H9 (cell line): Measurements from ENCODE around the gene OR56B4. TPM values are rescaled to one million over a fixed set of nuclear protein-coding genes. Genes with fewer than 3 reads are reported as not detected.
"Not testable (repeated sequence)": the region's sequence is repeated elsewhere in the genome, so short reads cannot be mapped to it uniquely, and the experiment has no call there.

Source experiments
- DNase-seq: peaks from one replicate; pipeline ENCODE4 v3.0.0-alpha.2; 2017
- H2AFZ ChIP-seq: one replicate; pipeline ENCODE4 v1.6.1; 2013; ENCODE audit warnings: mild to moderate bottlenecking, low read length, control low read depth, moderate library complexity
- H2AK5ac ChIP-seq: 2 replicates; pipeline ENCODE4 v1.6.1; 2013; ENCODE audit warnings: low read length, control low read depth, mixed read lengths; ENCODE audit not compliant: insufficient read length
- H2BK120ac ChIP-seq: one replicate; pipeline ENCODE4 v1.6.1; 2013; ENCODE audit warnings: low read depth, mild to moderate bottlenecking, low read length, control low read depth, inconsistent platforms; ENCODE audit not compliant: poor library complexity, severe bottlenecking
- H2BK12ac ChIP-seq: 2 replicates; pipeline ENCODE4 v1.6.1; 2013; ENCODE audit warnings: low read length, control low read depth, mixed read lengths, low read depth; ENCODE audit not compliant: insufficient read length
- H2BK15ac ChIP-seq: 2 replicates; pipeline ENCODE4 v1.6.1; 2013; ENCODE audit warnings: low read depth, low read length, control low read depth
- H2BK20ac ChIP-seq: one replicate; pipeline ENCODE4 v1.6.1; 2013; ENCODE audit warnings: low read depth, mild to moderate bottlenecking, low read length, control low read depth, inconsistent platforms; ENCODE audit not compliant: poor library complexity, severe bottlenecking
- H2BK5ac ChIP-seq: 2 replicates; pipeline ENCODE4 v1.6.1; 2013; ENCODE audit warnings: low read length, control low read depth, mixed read lengths; ENCODE audit not compliant: insufficient read length
- H3K14ac ChIP-seq: 2 replicates; pipeline ENCODE4 v1.6.1; 2013; ENCODE audit warnings: low read length, control low read depth; ENCODE audit not compliant: insufficient read depth
- H3K18ac ChIP-seq: 2 replicates; pipeline ENCODE4 v1.6.1; 2013; ENCODE audit warnings: low read depth, mild to moderate bottlenecking, mixed read lengths, low read length, control low read depth; ENCODE audit not compliant: insufficient read length
- H3K23ac ChIP-seq: 2 replicates; pipeline ENCODE4 v1.6.1; 2013; ENCODE audit warnings: low read length, control low read depth, mixed read lengths, low read depth; ENCODE audit not compliant: insufficient read length
- H3K23me2 ChIP-seq: 2 replicates; pipeline ENCODE4 v1.6.1; 2013; ENCODE audit warnings: low read depth, mild to moderate bottlenecking, mixed read lengths, low read length, control low read depth; ENCODE audit not compliant: insufficient read length, poor library complexity, severe bottlenecking
- H3K27ac ChIP-seq: 2 replicates; pipeline ENCODE4 v1.5.1; 2013; ENCODE audit warnings: low read length, control low read depth, mixed read lengths, low read depth; ENCODE audit not compliant: insufficient read length
- H3K27me3 ChIP-seq: 2 replicates; pipeline ENCODE4 v1.6.1; 2013; ENCODE audit warnings: low read length, control low read depth, inconsistent platforms; ENCODE audit not compliant: insufficient read depth
- H3K4ac ChIP-seq: 2 replicates; pipeline ENCODE4 v1.6.1; 2013; ENCODE audit warnings: low read depth, mild to moderate bottlenecking, control low read depth, inconsistent platforms, low read length, moderate library complexity
- H3K4me1 ChIP-seq: 2 replicates; pipeline ENCODE4 v1.6.1; 2013; ENCODE audit warnings: low read length, control low read depth, inconsistent platforms; ENCODE audit not compliant: insufficient read depth
- H3K4me2 ChIP-seq: 2 replicates; pipeline ENCODE4 v1.6.1; 2013; ENCODE audit warnings: low read length, control low read depth, mixed read lengths; ENCODE audit not compliant: insufficient read length, insufficient read depth
- H3K56ac ChIP-seq: 2 replicates; pipeline ENCODE4 v1.6.1; 2013; ENCODE audit warnings: low read depth, mild to moderate bottlenecking, mixed read lengths, low read length, control low read depth; ENCODE audit not compliant: insufficient read length
- H3K79me1 ChIP-seq: 2 replicates; pipeline ENCODE4 v1.6.1; 2013; ENCODE audit warnings: low read depth, mild to moderate bottlenecking, moderate library complexity, low read length, control low read depth, inconsistent platforms; ENCODE audit not compliant: insufficient read depth, poor library complexity, severe bottlenecking
- H3K79me2 ChIP-seq: 2 replicates; pipeline ENCODE4 v1.6.1; 2013; ENCODE audit warnings: low read length, control low read depth, inconsistent platforms; ENCODE audit not compliant: insufficient read depth
- H3K9ac ChIP-seq: 2 replicates; pipeline ENCODE4 v1.6.1; 2013; ENCODE audit warnings: low read length, control low read depth, mixed read lengths; ENCODE audit not compliant: insufficient read length; ENCODE audit errors: extremely low read depth
- H3K9me3 ChIP-seq: one replicate; pipeline ENCODE4 v1.6.1; 2013; ENCODE audit warnings: low read depth, low read length, inconsistent platforms; ENCODE audit not compliant: control insufficient read depth
- H3T11ph ChIP-seq: one replicate; pipeline ENCODE4 v1.6.1; 2013; ENCODE audit warnings: mild to moderate bottlenecking, low read length, control low read depth, inconsistent platforms
- H4K20me1 ChIP-seq: one replicate; pipeline ENCODE4 v1.6.1; 2013; ENCODE audit not compliant: control insufficient read depth, insufficient read length, insufficient read depth
- H4K5ac ChIP-seq: 2 replicates; pipeline ENCODE4 v1.6.1; 2013; ENCODE audit warnings: low read depth, mild to moderate bottlenecking, mixed read lengths, low read length, control low read depth; ENCODE audit not compliant: insufficient read length
- H4K8ac ChIP-seq: replicated peaks from 2 replicates; pipeline ENCODE4 v1.6.1; 2013; ENCODE audit warnings: low read length, control low read depth, mixed read lengths, low read depth; ENCODE audit not compliant: insufficient read length
- H4K91ac ChIP-seq: 2 replicates; pipeline ENCODE4 v1.6.1; 2013; ENCODE audit warnings: low read depth, mild to moderate bottlenecking, moderate library complexity, mixed read lengths, low read length, control low read depth; ENCODE audit not compliant: insufficient read length
- H3K27ac Mint-ChIP-seq, 3 experiments: 2 replicates in 2 of 3; 3 replicates in 1 of 3; pipeline ENCODE4 v1.8.0; 2020 to 2021; ENCODE audit warnings: mixed read lengths in 3 of 3, mild to moderate bottlenecking in 1 of 3, moderate library complexity in 1 of 3
- H3K27me3 Mint-ChIP-seq: 2 replicates; pipeline ENCODE4 v1.8.0; 2021; ENCODE audit warnings: low read depth, mild to moderate bottlenecking, moderate library complexity, mixed read lengths
- H3K36me3 Mint-ChIP-seq, 3 experiments: 2 replicates in 2 of 3; 3 replicates in 1 of 3; pipeline ENCODE4 v1.8.0; 2020 to 2021; ENCODE audit warnings: low read depth in 3 of 3, mixed read lengths in 3 of 3; ENCODE audit not compliant: insufficient read depth in 1 of 3
- H3K4me1 Mint-ChIP-seq, 2 experiments: 2 replicates each; pipeline ENCODE4 v1.8.0; 2020; ENCODE audit warnings: mixed read lengths in 2 of 2
- H3K4me3 Mint-ChIP-seq, 2 experiments: 2 replicates in 1 of 2; 3 replicates in 1 of 2; pipeline ENCODE4 v1.8.0; 2020 to 2021; ENCODE audit warnings: mild to moderate bottlenecking in 2 of 2, mixed read lengths in 2 of 2, moderate library complexity in 1 of 2
- H3K9me3 Mint-ChIP-seq, 2 experiments: 2 replicates in 1 of 2; 3 replicates in 1 of 2; pipeline ENCODE4 v1.8.0; 2020; ENCODE audit warnings: mild to moderate bottlenecking in 2 of 2, mixed read lengths in 2 of 2, moderate library complexity in 1 of 2
- WGBS: extraction: QIAGEN DNeasy Blood & Tissue Kit; methylation state at CpG from one replicate; pipeline ENCODE4 v1.1.7; 2013; ENCODE audit warnings: missing lambda C conversion rate, low lambda C conversion rate, mixed read lengths; ENCODE audit not compliant: insufficient read length; ENCODE audit errors: extremely low coverage; 5-methylcytosine and 5-hydroxymethylcytosine counted together
- total RNA-seq: library from RNA; stranded (reverse); gene quantifications from 2 replicates; pipeline ENCODE4 v1.2.1, GENCODE V29; 2021
- TF ChIP-seq, protein P1 (sequence below): fragments of 200-600 bp; sonication (generic); conservative IDR thresholded peaks from 3 replicates; pipeline ENCODE4 v1.8.0; 2021; ENCODE audit warnings: antibody characterized with exemption, mild to moderate bottlenecking

Gene OR56B4
- total RNA-seq, 1 experiment from 2014 or later: not detected

- Histone ChIP-seq H3K23ac (no peak overlapping the region), H3K79me1 (no peaks in the 10 kb centered on the region), H2AFZ (no peak overlapping the region), H3K23me2 (no peaks in the 10 kb centered on the region), H4K20me1 (no peaks in the 10 kb centered on the region), H3K4me1 (no peaks in the 10 kb centered on the region), H4K91ac (no peak overlapping the region), H3K9ac (no peak overlapping the region), H3K4me2 (peak overlapping the region; percentile 56), H2AK5ac (no peak overlapping the region), H3K79me2 (no peaks in the 10 kb centered on the region), H3K9me3 (no peaks in the 10 kb centered on the region), H4K5ac (no peak overlapping the region), H3K4ac (no peak overlapping the region), H3T11ph (no peak overlapping the region), H2BK15ac (no peak overlapping the region), H4K8ac (no peak overlapping the region), H3K27me3 (no peaks in the 10 kb centered on the region), H2BK5ac (no peak overlapping the region), H2BK120ac (no peak overlapping the region), H3K18ac (no peak overlapping the region), H2BK12ac (no peak overlapping the region), H3K27ac (no peak overlapping the region), H3K14ac (no peak overlapping the region), H3K56ac (no peak overlapping the region), H2BK20ac (no peak overlapping the region)
- TF ChIP-seq, protein P1, sequence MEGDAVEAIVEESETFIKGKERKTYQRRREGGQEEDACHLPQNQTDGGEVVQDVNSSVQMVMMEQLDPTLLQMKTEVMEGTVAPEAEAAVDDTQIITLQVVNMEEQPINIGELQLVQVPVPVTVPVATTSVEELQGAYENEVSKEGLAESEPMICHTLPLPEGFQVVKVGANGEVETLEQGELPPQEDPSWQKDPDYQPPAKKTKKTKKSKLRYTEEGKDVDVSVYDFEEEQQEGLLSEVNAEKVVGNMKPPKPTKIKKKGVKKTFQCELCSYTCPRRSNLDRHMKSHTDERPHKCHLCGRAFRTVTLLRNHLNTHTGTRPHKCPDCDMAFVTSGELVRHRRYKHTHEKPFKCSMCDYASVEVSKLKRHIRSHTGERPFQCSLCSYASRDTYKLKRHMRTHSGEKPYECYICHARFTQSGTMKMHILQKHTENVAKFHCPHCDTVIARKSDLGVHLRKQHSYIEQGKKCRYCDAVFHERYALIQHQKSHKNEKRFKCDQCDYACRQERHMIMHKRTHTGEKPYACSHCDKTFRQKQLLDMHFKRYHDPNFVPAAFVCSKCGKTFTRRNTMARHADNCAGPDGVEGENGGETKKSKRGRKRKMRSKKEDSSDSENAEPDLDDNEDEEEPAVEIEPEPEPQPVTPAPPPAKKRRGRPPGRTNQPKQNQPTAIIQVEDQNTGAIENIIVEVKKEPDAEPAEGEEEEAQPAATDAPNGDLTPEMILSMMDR: no peak
- peaks cover 0 to 2% (median 0%) of the 10 kb centered on the region in 3 experiments; a peak in 2 of 7 replicates for H3K36me3 Mint-ChIP-seq
- peaks cover 0 to 3% of the 10 kb centered on the region in 2 experiments; a peak in 2 of 5 replicates for H3K9me3 Mint-ChIP-seq
- H3K4me1 Mint-ChIP-seq: peaks cover 8 to 15% of the 10 kb centered on the region in 2 experiments
- H3K27me3 Mint-ChIP-seq: no peaks in the 10 kb centered on the region
- H3K27ac Mint-ChIP-seq: no peak overlapping the region; a peak in 1 of 7 replicates
- H3K4me3 Mint-ChIP-seq: peak overlapping the region; percentile 70 to 76; a peak in 2 of 5 replicates
- DNase-seq: no peak
These were observed 35.5 kb downstream of the OR56B4 start for GRCh38 chr11:6142936-6143335.

GRCh38 chr11:6143737-6144136, 36.3 kb downstream of the OR56B4 start:
- H2AK5ac ChIP-seq, H3K27me3 Mint-ChIP-seq, H3K36me3 Mint-ChIP-seq, H3K23ac ChIP-seq, H2BK12ac ChIP-seq, H3T11ph ChIP-seq, H3K9me3 Mint-ChIP-seq, H4K20me1 ChIP-seq, H3K4ac ChIP-seq, H3K4me1 ChIP-seq, H2BK20ac ChIP-seq, H3K18ac ChIP-seq, H3K27ac ChIP-seq, H4K91ac ChIP-seq, H2BK5ac ChIP-seq, H2AFZ ChIP-seq, H3K23me2 ChIP-seq, H4K5ac ChIP-seq, H3K9me3 ChIP-seq, H2BK120ac ChIP-seq, H3K79me2 ChIP-seq, H4K8ac ChIP-seq, H3K79me1 ChIP-seq, H3K27me3 ChIP-seq, DNase-seq, H2BK15ac ChIP-seq, H3K56ac ChIP-seq: not testable (repeated sequence)
- H3K4me3 Mint-ChIP-seq: peak overlapping the region; percentile 70 to 76
- Histone ChIP-seq H3K14ac (peak overlapping the region; percentile 66; the same call in 1 of the 2 replicates), H3K4me2 (peak overlapping the region; percentile 56), H3K9ac (peak overlapping the region; percentile 25)
- H3K27ac Mint-ChIP-seq: peak overlapping the region; percentile 44 to 94 (median 79); a peak in 4 of 7 replicates
- WGBS: no CpG with 5 or more reads among the region's 21 CpGs
- peaks cover 8 to 15% of the 10 kb centered on the region in 2 experiments for H3K4me1 Mint-ChIP-seq
